WTC11 (cell line): ENCODE results near the gene TRPC4AP.

Experiments used
- ATF1 ChIP-seq: sonication (generic); formaldehyde crosslinking; IDR thresholded peaks from 2 replicates; pipeline ENCODE4 v1.8.1; 2023; ENCODE audit warnings: mild to moderate bottlenecking, moderate library complexity, missing genetic modification reagents
- CDX4 ChIP-seq: fragments of 250-450 bp; sonication (Bioruptor Pico); IDR thresholded peaks from 2 replicates; pipeline ENCODE4 v1.9.0; 2021; ENCODE audit warnings: moderate library complexity, mild to moderate bottlenecking, inconsistent platforms, borderline replicate concordance
- JUN ChIP-seq: sonication (generic); formaldehyde crosslinking; IDR thresholded peaks from 2 replicates; pipeline ENCODE4 v1.8.0; 2023; ENCODE audit warnings: mild to moderate bottlenecking, missing genetic modification reagents
- MAX ChIP-seq: sonication (generic); formaldehyde crosslinking; IDR thresholded peaks from 2 replicates; pipeline ENCODE4 v1.8.0; 2022; ENCODE audit warnings: mild to moderate bottlenecking, missing genetic modification reagents
- NFE2L1 ChIP-seq: sonication (generic); formaldehyde crosslinking; IDR thresholded peaks from 2 replicates; pipeline ENCODE4 v1.8.1; 2023; ENCODE audit warnings: missing genetic modification reagents
- TCF7 ChIP-seq: sonication (generic); formaldehyde crosslinking; IDR thresholded peaks from 2 replicates; pipeline ENCODE4 v1.8.0; 2022; ENCODE audit warnings: mild to moderate bottlenecking, low read depth, missing genetic modification reagents, moderate library complexity
- TF ChIP-seq, protein P1 (sequence below): fragments of 200-600 bp; IDR thresholded peaks from 2 replicates; pipeline ENCODE4 v1.8.0; 2022; ENCODE audit warnings: antibody characterized with exemption
- TF ChIP-seq, protein P2 (sequence below): sonication (generic); formaldehyde crosslinking; IDR thresholded peaks from 2 replicates; pipeline ENCODE4 v1.8.1; 2023; ENCODE audit warnings: mild to moderate bottlenecking, missing genetic modification reagents, moderate library complexity

GRCh38 chr20:34992751-34993417, 99.7 kb downstream of the TRPC4AP start:
- TF ChIP-seq TCF7 (CRISPR knock-in tag) (no peak), JUN (CRISPR knock-in tag) (no peak), CDX4 (CRISPR knock-in tag) (no peak), NFE2L1 (no peak), MAX (CRISPR knock-in tag) (no peak), ATF1 (CRISPR knock-in tag) (no peak)
- TF ChIP-seq, protein P1, sequence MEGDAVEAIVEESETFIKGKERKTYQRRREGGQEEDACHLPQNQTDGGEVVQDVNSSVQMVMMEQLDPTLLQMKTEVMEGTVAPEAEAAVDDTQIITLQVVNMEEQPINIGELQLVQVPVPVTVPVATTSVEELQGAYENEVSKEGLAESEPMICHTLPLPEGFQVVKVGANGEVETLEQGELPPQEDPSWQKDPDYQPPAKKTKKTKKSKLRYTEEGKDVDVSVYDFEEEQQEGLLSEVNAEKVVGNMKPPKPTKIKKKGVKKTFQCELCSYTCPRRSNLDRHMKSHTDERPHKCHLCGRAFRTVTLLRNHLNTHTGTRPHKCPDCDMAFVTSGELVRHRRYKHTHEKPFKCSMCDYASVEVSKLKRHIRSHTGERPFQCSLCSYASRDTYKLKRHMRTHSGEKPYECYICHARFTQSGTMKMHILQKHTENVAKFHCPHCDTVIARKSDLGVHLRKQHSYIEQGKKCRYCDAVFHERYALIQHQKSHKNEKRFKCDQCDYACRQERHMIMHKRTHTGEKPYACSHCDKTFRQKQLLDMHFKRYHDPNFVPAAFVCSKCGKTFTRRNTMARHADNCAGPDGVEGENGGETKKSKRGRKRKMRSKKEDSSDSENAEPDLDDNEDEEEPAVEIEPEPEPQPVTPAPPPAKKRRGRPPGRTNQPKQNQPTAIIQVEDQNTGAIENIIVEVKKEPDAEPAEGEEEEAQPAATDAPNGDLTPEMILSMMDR, result no peak
- TF ChIP-seq, protein P2, sequence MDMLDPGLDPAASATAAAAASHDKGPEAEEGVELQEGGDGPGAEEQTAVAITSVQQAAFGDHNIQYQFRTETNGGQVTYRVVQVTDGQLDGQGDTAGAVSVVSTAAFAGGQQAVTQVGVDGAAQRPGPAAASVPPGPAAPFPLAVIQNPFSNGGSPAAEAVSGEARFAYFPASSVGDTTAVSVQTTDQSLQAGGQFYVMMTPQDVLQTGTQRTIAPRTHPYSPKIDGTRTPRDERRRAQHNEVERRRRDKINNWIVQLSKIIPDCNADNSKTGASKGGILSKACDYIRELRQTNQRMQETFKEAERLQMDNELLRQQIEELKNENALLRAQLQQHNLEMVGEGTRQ (CRISPR knock-in tag), result no peak
